HUES6 (cell line): ENCODE measurements around the gene ABCC9.
"Not testable (repeated sequence)": the region's sequence is repeated elsewhere in the genome, so short reads cannot be mapped to it uniquely, and the experiment has no call there.

ENCODE experiments used
- H3K27ac ChIP-seq: 2 replicates; pipeline ENCODE4 v1.7.0; 2013; ENCODE audit warnings: low read depth, mild to moderate bottlenecking, low read length, inconsistent platforms
- H3K27me3 ChIP-seq: 2 replicates; pipeline ENCODE4 v1.6.1; 2013; ENCODE audit warnings: low read length; ENCODE audit not compliant: control insufficient read depth, insufficient read depth
- H3K36me3 ChIP-seq: 2 replicates; pipeline ENCODE4 v1.6.1; 2013; ENCODE audit warnings: low read length; ENCODE audit not compliant: control insufficient read depth, insufficient read depth
- H3K4me1 ChIP-seq: 2 replicates; pipeline ENCODE4 v1.6.1; 2013; ENCODE audit warnings: low read length; ENCODE audit not compliant: control insufficient read depth, insufficient read depth
- H3K4me3 ChIP-seq: 2 replicates; pipeline ENCODE4 v1.5.1; 2013; ENCODE audit warnings: low read depth, low read length
- H3K9ac ChIP-seq: one replicate; pipeline ENCODE4 v1.6.1; 2013; ENCODE audit warnings: mild to moderate bottlenecking, low read length
- H3K9me3 ChIP-seq: 2 replicates; pipeline ENCODE4 v1.6.1; 2013; ENCODE audit warnings: low read depth, low read length; ENCODE audit not compliant: control insufficient read depth, insufficient read depth

ABCC9 gene

GRCh38 chr12:21815306-21816062, 125.7 kb downstream of the ABCC9 start:
- H3K4me3 ChIP-seq = no peak overlapping the region
- H3K9ac ChIP-seq = no peak overlapping the region
- H3K36me3 ChIP-seq = no peaks in the 10 kb centered on the region
- no peaks in the 10 kb centered on the region for H3K9me3 ChIP-seq
- H3K27me3 ChIP-seq = no peaks in the 10 kb centered on the region
- H3K4me1 ChIP-seq = no peaks in the 10 kb centered on the region
- no peak overlapping the region for H3K27ac ChIP-seq

DNA sequence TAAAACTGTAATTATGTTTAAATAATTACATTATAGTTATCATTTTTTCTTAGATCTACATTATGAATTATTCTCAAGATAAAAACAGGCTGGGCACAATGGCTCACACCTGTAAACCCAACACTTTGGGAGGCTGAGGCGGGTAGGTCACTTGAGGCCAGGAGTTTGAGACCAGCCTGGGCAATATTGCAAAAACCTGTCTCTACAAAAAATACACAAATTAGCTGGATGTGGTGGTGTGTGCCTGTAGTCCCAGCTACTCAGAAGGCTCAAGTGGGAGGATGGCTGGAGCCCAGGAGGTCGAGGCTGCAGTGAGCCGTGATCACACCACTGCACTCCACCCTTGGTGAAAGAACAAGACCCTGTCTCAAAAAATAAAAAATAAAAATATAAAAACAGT, 126.4 kb downstream of the ABCC9 start:
- Histone ChIP-seq H3K27ac (no peak overlapping the region), H3K4me3 (no peak overlapping the region)

DNA sequence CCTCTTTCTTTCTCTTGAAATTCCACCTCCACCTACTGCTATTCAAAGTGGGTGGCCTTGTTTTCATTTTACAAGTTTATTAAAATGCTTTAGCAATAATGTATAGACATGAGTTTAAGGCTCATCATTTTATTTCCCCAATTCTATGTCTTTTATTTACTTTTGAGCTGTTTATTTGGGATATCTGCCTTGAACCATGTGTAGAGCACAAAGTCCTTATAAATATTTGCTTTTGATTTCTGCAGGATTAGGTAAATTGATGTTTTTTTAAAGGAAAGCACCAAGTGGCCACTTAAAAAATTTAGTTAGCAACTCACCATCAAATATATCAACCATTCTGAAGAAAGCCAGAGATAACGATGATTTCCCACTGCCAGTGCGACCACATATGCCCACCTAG, 126.9 kb downstream of the ABCC9 start:
- H3K9me3 ChIP-seq = no peaks in the 10 kb centered on the region
- H3K4me1 ChIP-seq = no peaks in the 10 kb centered on the region
- H3K27me3 ChIP-seq = no peaks in the 10 kb centered on the region
- no peak overlapping the region for H3K27ac ChIP-seq
- H3K36me3 ChIP-seq = no peaks in the 10 kb centered on the region
- no peak overlapping the region for H3K4me3 ChIP-seq
- H3K9ac ChIP-seq = no peak overlapping the region

More for the DNA sequence above, 126.4 kb downstream of the ABCC9 start:
- Histone ChIP-seq H3K4me1 (no peaks in the 10 kb centered on the region), H3K27me3 (no peaks in the 10 kb centered on the region), H3K36me3 (no peaks in the 10 kb centered on the region), H3K9me3 (no peaks in the 10 kb centered on the region), H3K9ac (no peak overlapping the region)

DNA sequence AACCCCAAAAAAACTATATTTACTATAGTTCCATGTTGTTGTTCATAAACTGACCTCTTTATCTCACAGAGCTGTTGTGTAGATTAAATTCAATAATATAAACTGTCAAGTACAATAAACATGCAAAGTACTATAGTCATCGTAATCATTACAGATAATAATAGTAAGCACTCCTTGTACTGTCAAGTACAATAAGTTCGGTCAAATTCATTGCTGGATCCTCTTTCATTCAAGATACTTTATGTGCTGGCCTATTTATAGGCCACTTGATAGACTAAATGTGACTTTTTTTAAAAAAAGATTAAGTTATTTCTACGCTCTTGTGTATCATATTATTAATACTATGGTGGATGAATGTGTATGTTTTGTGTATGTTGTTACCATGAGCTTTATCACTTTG, 127.5 kb downstream of the ABCC9 start:
- H3K9me3 ChIP-seq = no peaks in the 10 kb centered on the region
- H3K9ac ChIP-seq = no peak overlapping the region
- no peaks in the 10 kb centered on the region for H3K36me3 ChIP-seq
- no peak overlapping the region for H3K4me3 ChIP-seq
- H3K4me1 ChIP-seq = no peaks in the 10 kb centered on the region
- no peak overlapping the region for H3K27ac ChIP-seq
- H3K27me3 ChIP-seq = no peaks in the 10 kb centered on the region

DNA sequence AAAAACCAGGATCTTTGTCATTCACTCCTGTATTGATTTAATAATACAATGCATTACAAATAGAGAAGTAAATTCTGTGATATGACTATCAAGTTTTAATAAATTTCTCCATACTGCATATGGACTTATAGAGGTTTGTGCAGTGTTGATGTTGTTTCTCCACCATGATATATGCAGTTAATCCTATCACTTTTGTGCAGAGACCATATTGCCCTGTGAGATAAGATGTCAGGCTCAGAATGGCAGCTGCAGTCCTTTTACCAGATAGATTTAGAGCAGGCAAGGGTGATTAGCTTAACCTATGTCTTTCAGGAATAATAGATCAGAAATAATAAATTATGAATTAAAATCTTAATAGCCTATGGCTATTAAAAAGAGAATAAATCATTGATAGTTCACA, 128.1 kb downstream of the ABCC9 start:
- Histone ChIP-seq H3K9me3 (no peaks in the 10 kb centered on the region), H3K27me3 (no peaks in the 10 kb centered on the region), H3K4me3 (no peak overlapping the region), H3K4me1 (no peaks in the 10 kb centered on the region), H3K9ac (no peak overlapping the region), H3K27ac (no peak overlapping the region), H3K36me3 (no peaks in the 10 kb centered on the region)

- H3K36me3 ChIP-seq, H3K9ac ChIP-seq, H3K4me1 ChIP-seq, H3K9me3 ChIP-seq, H3K27me3 ChIP-seq, H3K4me3 ChIP-seq, H3K27ac ChIP-seq: not testable (repeated sequence)
These were observed 128.9 kb downstream of the ABCC9 start for GRCh38 chr12:21812340-21812739.

DNA sequence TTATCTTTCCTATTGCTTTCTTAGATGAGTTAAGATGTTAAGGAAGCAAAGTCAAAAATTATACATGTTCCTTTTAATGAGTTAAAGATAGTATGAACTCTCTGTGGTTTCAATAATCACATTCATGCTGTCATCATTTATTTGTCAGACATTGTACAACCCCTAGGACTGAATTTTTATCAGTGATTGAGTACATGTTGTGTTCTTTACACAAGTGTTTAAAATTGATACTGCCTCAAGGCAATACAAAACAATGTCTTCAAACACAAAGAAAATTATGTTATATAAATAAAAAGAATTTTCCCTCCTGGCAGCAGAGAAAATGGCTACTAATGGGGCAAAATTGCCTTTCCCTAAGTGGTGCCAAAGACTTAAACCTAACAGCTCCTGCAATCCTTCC, 132.1 kb downstream of the ABCC9 start:
- Histone ChIP-seq H3K4me1 (no peaks in the 10 kb centered on the region), H3K27me3 (no peaks in the 10 kb centered on the region), H3K9ac (no peak overlapping the region), H3K4me3 (no peak overlapping the region), H3K27ac (no peak overlapping the region), H3K36me3 (no peaks in the 10 kb centered on the region), H3K9me3 (no peaks in the 10 kb centered on the region)

DNA sequence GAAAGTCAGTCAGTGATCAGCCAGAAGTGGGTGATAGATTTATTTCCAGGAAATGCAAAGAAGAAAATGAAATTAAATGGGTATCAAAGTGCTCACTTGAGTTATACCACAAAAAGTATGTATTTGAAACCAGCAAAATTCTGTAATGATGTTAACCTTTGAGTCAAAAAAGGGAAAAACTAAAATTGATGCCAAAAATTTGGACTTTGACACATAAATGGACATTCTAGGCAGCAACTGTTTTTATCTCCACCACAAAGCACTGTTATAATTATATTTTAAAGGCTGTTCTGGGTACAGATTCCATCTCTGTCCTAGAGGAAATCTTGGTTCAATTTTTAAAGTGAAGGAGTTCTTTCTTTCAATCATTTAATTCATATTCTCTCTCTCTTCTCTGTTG, 135.0 kb downstream of the ABCC9 start:
- Histone ChIP-seq H3K36me3 (no peaks in the 10 kb centered on the region), H3K27me3 (no peaks in the 10 kb centered on the region), H3K9ac (no peak overlapping the region), H3K4me3 (no peak overlapping the region), H3K4me1 (no peaks in the 10 kb centered on the region), H3K9me3 (no peaks in the 10 kb centered on the region), H3K27ac (no peak overlapping the region)

GRCh38 chr12:21801522-21802288, 139.5 kb downstream of the ABCC9 start:
- no peaks in the 10 kb centered on the region for H3K27me3 ChIP-seq
- no peak overlapping the region for H3K9ac ChIP-seq
- no peak overlapping the region for H3K27ac ChIP-seq
- H3K36me3 ChIP-seq = no peaks in the 10 kb centered on the region
- H3K9me3 ChIP-seq = no peaks in the 10 kb centered on the region
- H3K4me1 ChIP-seq = no peaks in the 10 kb centered on the region
- H3K4me3 ChIP-seq = no peak overlapping the region

DNA sequence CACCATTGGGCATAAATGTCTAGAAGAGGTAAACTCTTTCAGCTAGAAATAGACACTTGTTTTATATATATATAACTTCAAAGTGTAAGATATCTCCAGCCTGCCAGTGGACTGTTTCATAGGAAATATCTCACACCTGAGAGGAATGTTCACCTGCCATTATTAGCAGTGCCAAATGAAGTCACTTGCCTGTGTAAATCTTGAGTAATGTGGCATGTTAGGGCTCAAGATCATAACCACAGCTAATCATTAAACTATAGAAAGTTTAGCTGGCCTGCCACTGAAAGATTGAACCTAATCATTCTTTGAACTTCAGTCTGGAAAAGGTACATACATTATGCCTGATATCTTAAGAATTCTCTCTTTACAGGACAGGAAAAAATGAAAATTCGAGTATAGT, 141.2 kb downstream of the ABCC9 start:
- H3K9ac ChIP-seq = no peak overlapping the region
- no peaks in the 10 kb centered on the region for H3K9me3 ChIP-seq
- no peak overlapping the region for H3K4me3 ChIP-seq
- no peaks in the 10 kb centered on the region for H3K27me3 ChIP-seq
- no peaks in the 10 kb centered on the region for H3K4me1 ChIP-seq
- no peaks in the 10 kb centered on the region for H3K36me3 ChIP-seq
- H3K27ac ChIP-seq = no peak overlapping the region

DNA sequence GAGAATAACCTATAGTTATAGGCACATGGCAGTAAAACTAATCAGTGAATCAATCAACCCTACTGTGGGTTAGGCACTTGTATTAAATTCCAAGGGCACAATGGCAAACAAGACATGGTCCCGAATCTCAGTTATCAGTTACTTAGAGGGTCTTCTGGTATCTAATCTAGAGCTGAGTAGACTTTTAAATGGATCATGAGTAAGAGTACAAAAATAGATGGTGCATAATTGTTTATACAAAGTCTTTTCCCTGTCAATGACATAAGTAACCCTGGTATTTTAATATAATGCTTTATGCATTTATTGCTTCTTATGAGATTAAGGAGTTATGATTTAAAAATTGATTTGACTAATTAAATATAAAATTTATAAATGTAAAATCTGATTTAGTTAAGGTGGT, 143.7 kb downstream of the ABCC9 start:
- no peaks in the 10 kb centered on the region for H3K9me3 ChIP-seq
- no peak overlapping the region for H3K4me3 ChIP-seq
- H3K27ac ChIP-seq = no peak overlapping the region
- no peaks in the 10 kb centered on the region for H3K27me3 ChIP-seq
- no peaks in the 10 kb centered on the region for H3K36me3 ChIP-seq
- no peaks in the 10 kb centered on the region for H3K4me1 ChIP-seq
- no peak overlapping the region for H3K9ac ChIP-seq
